ENCODE results near the gene FAF1.
"Not testable (repeated sequence)": the region's sequence is repeated elsewhere in the genome, so short reads cannot be mapped to it uniquely, and the experiment has no call there.

FAF1 gene

GRCh38 chr1:50959913-50960844 is at the start of gene FAF1:
Gene FAF1 (minus strand): TSS chr1:50960267. CDS start chr1:50959811, 456 bp downstream.
- DNase-seq (ENCODE audit: low read depth in 3 of 3, low spot score in 1 of 3), result peak; percentile 89 to 94 (median 91)

DNA sequence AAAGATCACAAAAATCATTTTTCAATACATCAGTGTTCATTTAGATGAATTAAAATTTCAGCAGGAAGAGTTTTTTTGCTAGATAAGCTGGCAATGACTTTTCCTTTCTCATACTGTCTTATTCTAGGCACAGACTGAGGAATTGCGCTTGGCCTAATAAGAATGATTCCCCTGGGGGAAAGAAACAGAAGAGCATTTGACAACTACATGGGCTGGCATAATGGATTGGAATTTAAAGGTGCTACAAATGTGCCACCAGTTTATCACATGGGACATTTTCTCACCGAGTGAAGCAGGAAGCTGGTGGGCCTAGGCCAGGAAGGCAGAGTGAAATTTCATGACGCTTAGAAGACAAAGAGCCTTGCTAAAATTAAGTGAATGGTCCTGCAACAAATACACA is 49.3 kb upstream of the FAF1 start:
- DNase-seq (ENCODE audit: low read depth in 3 of 3, low spot score in 1 of 3), result no peak

DNA sequence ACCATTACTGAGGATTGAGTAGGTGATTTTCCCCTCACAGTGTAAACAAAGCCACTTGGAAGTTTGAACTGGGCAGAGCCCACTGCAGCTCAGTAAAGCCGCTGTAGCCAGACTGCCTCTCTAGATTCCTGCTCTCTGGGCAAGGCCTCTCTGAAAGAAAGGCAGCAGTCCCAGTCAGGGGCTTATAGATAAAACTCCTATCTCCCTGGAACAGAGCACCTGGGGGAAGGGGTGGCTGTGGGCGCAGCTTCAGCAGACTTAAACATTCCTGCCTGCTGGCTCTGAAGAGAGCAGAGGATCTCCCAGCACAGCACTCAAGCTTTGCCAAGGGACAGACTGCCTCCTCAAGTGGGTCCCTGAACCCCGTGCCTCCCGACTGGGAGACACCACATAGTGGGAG is 45.5 kb upstream of the FAF1 start:
- DNase-seq (ENCODE audit: low read depth in 3 of 3, low spot score in 1 of 3), result not testable (repeated sequence)

GRCh38 chr1:51002516-51002915 is 42.4 kb upstream of the FAF1 start:
- no peak for DNase-seq (ENCODE audit: low read depth in 3 of 3, low spot score in 1 of 3)

DNA sequence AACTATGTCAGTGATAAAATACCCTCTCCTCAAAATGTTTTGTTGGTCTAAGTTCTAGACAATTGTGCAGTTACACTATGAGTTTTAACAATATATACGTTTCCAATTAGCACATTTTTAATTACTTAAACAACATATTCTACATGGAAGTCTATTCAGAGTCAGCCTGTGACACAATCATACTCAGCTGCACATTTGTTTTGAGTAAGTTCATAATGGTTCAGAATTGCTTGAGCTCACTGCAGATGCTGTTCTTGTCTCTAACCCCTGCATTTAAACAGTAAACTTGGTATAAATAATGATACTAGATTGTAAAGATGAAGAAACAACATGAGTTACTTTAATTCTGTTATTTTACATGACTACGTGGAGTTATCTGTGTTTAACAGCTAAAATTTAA is 40.6 kb upstream of the FAF1 start:
- no peak for DNase-seq (ENCODE audit: low read depth in 3 of 3, low spot score in 1 of 3)

GRCh38 chr1:51000160-51000559 is 40.1 kb upstream of the FAF1 start:
- no peak for DNase-seq (ENCODE audit: low read depth in 3 of 3, low spot score in 1 of 3)

GRCh38 chr1:50999375-50999774 is 39.3 kb upstream of the FAF1 start:
- DNase-seq (ENCODE audit: low read depth in 3 of 3, low spot score in 1 of 3), result not testable (repeated sequence)

DNA sequence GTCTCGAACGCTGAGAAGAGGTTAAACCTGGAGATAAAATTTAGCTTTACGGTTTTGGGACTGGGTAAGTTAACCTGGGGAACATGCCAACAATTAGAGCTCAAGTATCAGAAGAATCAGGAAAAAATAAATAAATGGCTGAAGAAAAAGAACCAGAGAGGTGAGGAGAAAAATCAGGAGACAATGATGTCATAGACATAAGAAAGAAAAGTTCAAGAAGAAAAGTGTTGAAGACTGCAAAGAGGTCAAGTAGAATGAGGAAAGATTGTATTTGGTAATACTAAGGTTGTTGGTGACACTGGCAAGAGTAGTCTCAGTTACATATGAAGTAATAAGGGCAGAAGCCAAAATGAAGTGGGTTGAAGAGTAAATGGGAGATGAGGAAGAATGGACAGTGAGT is 36.0 kb upstream of the FAF1 start:
- no peak for DNase-seq (ENCODE audit: low read depth in 3 of 3, low spot score in 1 of 3)

- no peak for DNase-seq (ENCODE audit: low read depth in 3 of 3, low spot score in 1 of 3)
Measured at GRCh38 chr1:50995651-50996050, 35.6 kb upstream of the FAF1 start.

DNA sequence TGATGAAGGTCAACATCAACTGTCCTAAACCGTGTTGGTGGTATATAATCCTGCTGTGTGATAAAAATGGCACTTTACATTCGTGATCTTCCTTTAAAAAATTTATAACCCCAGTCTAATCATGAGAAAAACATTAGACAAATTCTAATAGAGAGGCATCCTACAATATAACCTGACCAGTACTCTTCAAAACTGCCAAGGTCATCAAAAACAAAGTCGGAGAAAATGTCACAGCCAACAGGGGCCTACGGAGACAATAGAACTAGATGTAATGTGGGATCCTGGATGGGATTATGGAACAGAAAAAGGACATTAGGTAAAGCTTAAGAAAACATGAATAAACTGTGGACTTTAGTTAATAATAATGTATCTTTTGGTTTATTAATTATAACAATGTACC is 34.9 kb upstream of the FAF1 start:
- DNase-seq (ENCODE audit: low read depth in 3 of 3, low spot score in 1 of 3), result no peak

GRCh38 chr1:50993645-50994044 is 33.6 kb upstream of the FAF1 start:
- DNase-seq (ENCODE audit: low read depth in 3 of 3, low spot score in 1 of 3), result no peak

DNA sequence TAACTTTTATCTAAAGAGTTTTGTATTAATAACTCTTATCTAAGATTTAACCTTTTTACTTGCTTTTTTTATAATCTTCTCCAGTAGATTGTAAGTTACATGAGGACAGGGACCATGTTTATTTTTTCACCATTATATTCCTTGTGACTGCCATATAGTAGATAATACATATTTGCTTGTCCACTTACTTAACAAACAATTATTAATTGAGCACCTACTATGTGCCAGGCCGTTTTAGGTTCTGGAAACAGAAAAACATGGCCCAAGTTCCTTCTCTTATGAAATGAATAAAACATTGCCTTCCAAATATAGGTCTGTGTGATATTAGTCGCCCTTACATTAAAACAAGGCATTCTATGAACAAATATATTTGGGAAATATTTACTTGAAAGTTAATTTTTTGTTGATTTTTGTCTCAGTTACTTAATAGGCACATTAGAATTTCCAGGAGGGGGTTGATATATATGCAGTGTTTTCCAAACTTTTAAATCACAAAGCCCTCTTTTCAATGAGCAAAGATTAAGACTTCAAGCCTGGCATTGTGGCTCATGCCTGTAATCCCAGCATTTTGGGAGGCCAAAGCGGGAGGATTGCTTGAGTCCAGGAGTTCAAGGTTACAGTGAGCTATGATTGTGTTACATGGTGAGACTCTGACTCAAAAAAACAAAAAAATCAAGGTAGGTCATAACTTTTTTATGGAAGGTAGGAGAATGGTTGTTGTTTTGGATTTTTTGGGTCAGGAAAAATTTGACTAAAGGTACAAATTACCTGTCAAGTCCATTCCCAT is 32.7 kb upstream of the FAF1 start:
- no peak for DNase-seq (ENCODE audit: low read depth in 3 of 3, low spot score in 1 of 3)

DNA sequence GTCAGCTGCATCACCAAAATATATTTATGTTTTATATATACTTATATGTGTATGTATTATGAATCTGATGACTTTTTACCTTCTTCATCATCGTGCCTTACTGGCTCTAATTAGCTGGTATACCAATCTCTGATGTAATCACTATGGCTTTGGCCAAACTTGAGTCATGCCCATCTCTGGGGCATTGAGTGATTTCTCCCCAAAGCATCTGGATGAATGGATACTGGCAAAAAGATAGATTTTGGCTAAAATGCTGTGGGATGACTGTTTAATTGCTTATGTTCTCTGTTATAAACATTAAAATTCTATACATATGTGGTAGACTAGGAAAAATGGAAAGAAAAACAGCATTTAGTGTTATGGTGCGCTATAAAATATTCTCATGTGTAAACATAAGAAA is 29.6 kb upstream of the FAF1 start:
- DNase-seq (ENCODE audit: low read depth in 3 of 3, low spot score in 1 of 3), result no peak

GRCh38 chr1:50986653-50987052 is 26.6 kb upstream of the FAF1 start:
- no peak for DNase-seq (ENCODE audit: low read depth in 3 of 3, low spot score in 1 of 3)

DNA sequence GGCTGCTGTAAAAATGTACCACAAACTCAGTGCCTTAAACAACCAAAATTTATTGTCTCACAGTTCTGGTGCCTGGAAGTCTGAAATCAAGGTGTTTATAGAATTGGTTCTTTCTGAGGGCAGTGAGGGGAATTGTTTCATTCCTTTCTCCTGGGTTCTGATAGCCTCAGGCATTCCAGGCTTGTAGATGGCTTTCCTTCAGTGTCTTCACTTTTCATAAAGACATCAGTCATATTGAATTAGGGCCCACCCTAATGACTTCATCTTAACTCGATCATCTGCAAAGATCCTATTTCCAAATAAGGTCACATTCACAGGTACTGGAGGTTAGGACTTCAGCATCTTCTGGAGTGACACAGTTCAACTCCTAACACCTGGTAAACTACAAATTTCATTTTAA is 25.0 kb upstream of the FAF1 start:
- DNase-seq (ENCODE audit: low read depth in 3 of 3, low spot score in 1 of 3), result no peak

GRCh38 chr1:50983219-50983802 is 23.2 kb upstream of the FAF1 start:
- DNase-seq (ENCODE audit: low read depth in 3 of 3, low spot score in 1 of 3), result no peak

GRCh38 chr1:50982611-50983010 is 22.5 kb upstream of the FAF1 start:
- DNase-seq (ENCODE audit: low read depth in 3 of 3, low spot score in 1 of 3), result no peak

DNA sequence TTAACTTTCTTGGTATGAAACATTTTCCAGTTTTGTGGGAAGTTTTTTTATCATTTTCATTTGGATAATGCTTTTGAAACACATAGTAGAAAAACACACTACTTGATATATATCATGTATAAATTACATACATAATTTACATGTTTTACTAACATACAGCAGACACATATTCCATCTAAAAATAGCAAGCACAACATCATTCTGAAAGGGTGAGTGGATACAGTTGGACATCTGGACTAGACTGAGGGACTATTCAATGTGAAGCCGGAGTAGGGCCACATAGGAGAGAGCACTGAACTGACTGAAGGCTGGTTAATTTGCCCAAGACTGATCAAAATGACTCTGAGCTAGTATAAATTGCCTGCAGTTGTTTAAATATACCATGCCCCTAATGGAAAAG is 21.7 kb upstream of the FAF1 start:
- no peak for DNase-seq (ENCODE audit: low read depth in 3 of 3, low spot score in 1 of 3)

GRCh38 chr1:50980505-50980904 is 20.4 kb upstream of the FAF1 start:
- DNase-seq (ENCODE audit: low read depth in 3 of 3, low spot score in 1 of 3), result no peak

- no peak for DNase-seq (ENCODE audit: low read depth in 3 of 3, low spot score in 1 of 3)
Measured at GRCh38 chr1:50979937-50980336, 19.9 kb upstream of the FAF1 start.

DNA sequence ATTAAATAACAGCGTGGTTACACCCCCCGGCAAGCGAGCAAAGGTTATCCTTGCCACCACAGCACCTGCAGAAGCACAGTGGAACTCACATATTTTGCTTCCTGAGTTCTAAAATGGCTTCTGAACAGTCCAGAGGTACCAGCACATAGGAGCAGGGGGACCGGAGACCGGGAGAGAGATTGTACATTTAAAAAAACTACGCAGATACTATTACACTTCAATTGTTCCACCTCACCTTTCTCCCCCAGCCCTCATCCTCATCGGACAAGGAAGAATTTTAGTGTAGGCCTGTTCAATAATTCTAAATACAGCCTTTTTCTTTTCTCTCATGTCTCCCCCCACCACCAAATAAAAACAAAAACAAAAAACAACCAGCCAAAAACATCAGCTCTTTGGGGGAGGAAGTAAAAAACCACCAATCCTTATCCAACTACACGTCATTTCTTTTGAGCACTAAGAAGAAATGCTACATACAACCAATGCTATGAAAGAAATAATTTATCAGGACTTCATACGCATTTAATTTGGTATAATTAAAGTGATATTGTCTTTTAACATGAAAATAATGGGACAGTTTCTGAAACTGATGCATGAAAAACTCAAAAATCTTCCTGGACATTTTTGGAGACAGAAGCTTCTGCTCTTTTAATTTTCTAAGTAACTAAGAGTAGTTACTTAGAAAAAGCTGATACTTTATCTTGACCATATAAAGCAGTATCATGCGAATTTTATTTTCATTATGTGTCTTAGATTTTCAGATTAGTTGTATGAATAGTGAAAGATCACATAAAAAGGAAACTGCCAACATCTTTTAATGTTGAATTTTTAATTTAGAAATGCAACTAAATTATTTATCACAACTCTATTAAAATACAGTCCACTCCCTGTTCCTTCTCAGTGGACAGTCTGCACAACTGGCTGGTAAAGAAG is 19.1 kb upstream of the FAF1 start:
- no peak for DNase-seq (ENCODE audit: low read depth in 3 of 3, low spot score in 1 of 3)

All from stimulated activated CD4-positive, alpha-beta T cell treated with anti-CD3 and anti-CD28 coated beads, TNF-alpha, amount 100 ng/mL, for 1 hour (primary cell).